Measurements from ENCODE around the gene ANGEL2. TPM values are rescaled to one million over a fixed set of nuclear protein-coding genes. Genes with fewer than 3 reads are reported as not detected.

The ANGEL2 gene
- total RNA-seq, 1 donor from 2014 or later: 14.8 TPM

- no peak for DNase-seq (ENCODE audit: low read depth)
- no peak overlapping the region for H3K4me3 ChIP-seq (ENCODE audit: low read depth, low read length)
- TF ChIP-seq CTCF (conservative IDR thresholded peaks at IDR 0.05; ENCODE audit: low read depth, low read length): no peak
Measured at GRCh38 chr1:212945056-212945455, 70.6 kb downstream of the ANGEL2 start.

GRCh38 chr1:212944229-212944901 is 71.3 kb downstream of the ANGEL2 start:
- DNase-seq (ENCODE audit: low read depth): no peak
- H3K4me3 ChIP-seq (ENCODE audit: low read depth, low read length): no peak overlapping the region
- no peak for TF ChIP-seq CTCF (conservative IDR thresholded peaks at IDR 0.05; ENCODE audit: low read depth, low read length)

- no peak for DNase-seq (ENCODE audit: low read depth)
- TF ChIP-seq CTCF (conservative IDR thresholded peaks at IDR 0.05; ENCODE audit: low read depth, low read length): no peak
- no peak overlapping the region for H3K4me3 ChIP-seq (ENCODE audit: low read depth, low read length)
Measured at GRCh38 chr1:212943393-212943710, 72.3 kb downstream of the ANGEL2 start.

- H3K4me3 ChIP-seq (ENCODE audit: low read depth, low read length): no peak overlapping the region
- DNase-seq (ENCODE audit: low read depth): no peak
- TF ChIP-seq CTCF (conservative IDR thresholded peaks at IDR 0.05; ENCODE audit: low read depth, low read length): no peak
Measured at GRCh38 chr1:212942679-212943392, 72.8 kb downstream of the ANGEL2 start.

Other genes with a start within 250 kb of the ANGEL2 start
- gene NSL1, start 224.1 kb downstream of the ANGEL2 start, total RNA-seq: 31.2 and 52.6 TPM in 2 replicates
- gene TATDN3, start 224.0 kb downstream of the ANGEL2 start, total RNA-seq: 10.7 and 12.9 TPM in 2 replicates
- not detected in 2 replicates for gene SPATA45, start 168.2 kb downstream of the ANGEL2 start, total RNA-seq
- 6.9 and 7.0 TPM in 2 replicates for gene FLVCR1, start 157.6 kb downstream of the ANGEL2 start, total RNA-seq
- gene VASH2, start 65.3 kb downstream of the ANGEL2 start, total RNA-seq: 0.63 and 3.3 TPM in 2 replicates
- gene RPS6KC1, start 35.4 kb upstream of the ANGEL2 start, total RNA-seq: 8.3 and 8.5 TPM in 2 replicates